MM.1S (cell line): ENCODE data around the gene IGF1R.
A peak's percentile ranks its signal among the peaks of the same experiment; 100 is the strongest.

ENCODE experiments used
- DNase-seq: peaks from one replicate; pipeline ENCODE4 v3.0.0-alpha.2; 2015
- H2AFZ ChIP-seq: fragments of 300-600 bp; sonication (generic); 2 replicates; pipeline ENCODE4 v1.6.0; 2016; ENCODE audit warnings: antibody characterized with exemption, low read length
- H3F3A ChIP-seq: fragments of 300-600 bp; sonication (generic); 2 replicates; pipeline ENCODE4 v1.6.1; 2016; ENCODE audit warnings: mild to moderate bottlenecking, antibody characterized with exemption, low read length, moderate library complexity, mixed read lengths; ENCODE audit not compliant: insufficient read depth
- H3K27ac ChIP-seq: fragments of 300-600 bp; sonication (generic); 2 replicates; pipeline ENCODE4 v1.5.1; 2016; ENCODE audit warnings: mild to moderate bottlenecking, low read length
- H3K27me3 ChIP-seq: fragments of 300-600 bp; sonication (generic); replicated peaks from 2 replicates; pipeline ENCODE4 v1.6.0; 2016; ENCODE audit warnings: low read length; ENCODE audit not compliant: insufficient read depth
- H3K36me3 ChIP-seq: fragments of 300-600 bp; sonication (generic); replicated peaks from 2 replicates; pipeline ENCODE4 v1.6.1; 2016; ENCODE audit warnings: mild to moderate bottlenecking, low read length, mixed read lengths; ENCODE audit not compliant: insufficient read depth
- H3K4me1 ChIP-seq: fragments of 300-600 bp; sonication (generic); 2 replicates; pipeline ENCODE4 v1.6.1; 2016; ENCODE audit warnings: low read length, mixed read lengths
- H3K4me2 ChIP-seq: fragments of 300-600 bp; sonication (generic); 2 replicates; pipeline ENCODE4 v1.6.0; 2016; ENCODE audit warnings: low read depth, low read length
- H3K4me3 ChIP-seq: fragments of 300-600 bp; sonication (generic); 2 replicates; pipeline ENCODE4 v1.5.1; 2016; ENCODE audit warnings: low read length, mixed read lengths
- H3K79me2 ChIP-seq: fragments of 300-600 bp; sonication (generic); 2 replicates; pipeline ENCODE4 v1.6.1; 2016; ENCODE audit warnings: mixed run types, low read length, mixed read lengths
- H3K9ac ChIP-seq: fragments of 300-600 bp; sonication (generic); 2 replicates; pipeline ENCODE4 v1.6.1; 2016; ENCODE audit warnings: low read length, mixed read lengths
- H3K9me2 ChIP-seq: fragments of 300-600 bp; sonication (generic); replicated peaks from 2 replicates; pipeline ENCODE4 v1.6.1; 2016; ENCODE audit warnings: mild to moderate bottlenecking, low read length, mixed read lengths; ENCODE audit not compliant: insufficient read depth
- H3K9me3 ChIP-seq: fragments of 300-600 bp; sonication (generic); replicated peaks from 2 replicates; pipeline ENCODE4 v1.6.1; 2016; ENCODE audit warnings: mild to moderate bottlenecking, low read length, mixed read lengths; ENCODE audit not compliant: insufficient read depth
- H4K20me1 ChIP-seq: fragments of 300-600 bp; sonication (generic); 2 replicates; pipeline ENCODE4 v1.6.1; 2016; ENCODE audit warnings: mild to moderate bottlenecking, low read length, moderate library complexity, mixed read lengths; ENCODE audit not compliant: insufficient read depth
- CTCF ChIP-seq: fragments of 300-600 bp; sonication (generic); IDR thresholded peaks from 2 replicates; pipeline ENCODE4 v1.5.1; 2016; ENCODE audit warnings: antibody characterized with exemption, low read length, mixed read lengths
- EZH2 ChIP-seq: fragments of 300-600 bp; sonication (generic); optimal IDR thresholded peaks from 2 replicates; pipeline ENCODE3; 2017; ENCODE audit warnings: low read depth, mild to moderate bottlenecking, antibody characterized with exemption, low read length, mixed read lengths
- EZH2phosphoT487 ChIP-seq: fragments of 300-600 bp; sonication (generic); IDR thresholded peaks from 2 replicates; pipeline ENCODE4 v1.6.1; 2018; ENCODE audit warnings: antibody characterized with exemption, low read length

The IGF1R gene

GRCh38 chr15:98951493-98952320 is 303.4 kb downstream of the IGF1R start:
- Histone ChIP-seq H3K4me1 (peaks cover 18% of the 10 kb centered on the region), H3K79me2 (no peaks in the 10 kb centered on the region), H3K27ac (peak overlapping the region; percentile 65; the same call in 1 of the 2 replicates), H3F3A (peaks cover 20% of the 10 kb centered on the region), H3K9me3 (no peaks in the 10 kb centered on the region), H3K4me2 (peak overlapping the region; percentile 65), H3K27me3 (no peaks in the 10 kb centered on the region), H4K20me1 (no peaks in the 10 kb centered on the region), H3K9me2 (no peaks in the 10 kb centered on the region), H3K4me3 (peak overlapping the region; percentile 23; the same call in 1 of the 2 replicates), H3K9ac (peak overlapping the region; percentile 2; the same call in 1 of the 2 replicates), H2AFZ (peak overlapping the region; percentile 2; the same call in 1 of the 2 replicates), H3K36me3 (no peaks in the 10 kb centered on the region)
- DNase-seq, result peak; percentile 48
- TF ChIP-seq EZH2, result no peak
- TF ChIP-seq CTCF, result no peak
- no peak for TF ChIP-seq EZH2phosphoT487

- Histone ChIP-seq H3K9me2 (no peaks in the 10 kb centered on the region), H4K20me1 (no peaks in the 10 kb centered on the region), H3K4me2 (peak overlapping the region; percentile 65), H3K36me3 (no peaks in the 10 kb centered on the region), H2AFZ (peak overlapping the region; percentile 21), H3K4me1 (peaks cover 18% of the 10 kb centered on the region), H3K79me2 (no peaks in the 10 kb centered on the region), H3K27ac (peak overlapping the region; percentile 65; the same call in 1 of the 2 replicates), H3K4me3 (peak overlapping the region; percentile 23; the same call in 1 of the 2 replicates), H3F3A (peaks cover 20% of the 10 kb centered on the region), H3K9me3 (no peaks in the 10 kb centered on the region), H3K9ac (peak overlapping the region; percentile 15; the same call in 1 of the 2 replicates), H3K27me3 (no peaks in the 10 kb centered on the region)
- TF ChIP-seq EZH2phosphoT487 (no peak), CTCF (no peak), EZH2 (no peak)
- peak; percentile 88 for DNase-seq
Measured at GRCh38 chr15:98952381-98952803, 304.1 kb downstream of the IGF1R start.

GRCh38 chr15:98953000-98953787 is 304.9 kb downstream of the IGF1R start:
- peak overlapping the region; percentile 23; the same call in 1 of the 2 replicates for H3K4me3 ChIP-seq
- peak overlapping the region; percentile 15; the same call in 1 of the 2 replicates for H3K9ac ChIP-seq
- no peaks in the 10 kb centered on the region for H3K36me3 ChIP-seq
- H3F3A ChIP-seq, result peaks cover 20% of the 10 kb centered on the region
- DNase-seq, result peak; percentile 50
- H3K9me3 ChIP-seq, result no peaks in the 10 kb centered on the region
- peak overlapping the region; percentile 21 for H2AFZ ChIP-seq
- H3K4me2 ChIP-seq, result peak overlapping the region; percentile 65
- H3K4me1 ChIP-seq, result peaks cover 18% of the 10 kb centered on the region
- peak overlapping the region; percentile 65; the same call in 1 of the 2 replicates for H3K27ac ChIP-seq
- H3K27me3 ChIP-seq, result no peaks in the 10 kb centered on the region
- TF ChIP-seq EZH2phosphoT487 (no peak), CTCF (0 out of 2 replicates have a peak, but pooled peaks have one; percentile 4), EZH2 (no peak)
- no peaks in the 10 kb centered on the region for H4K20me1 ChIP-seq
- H3K9me2 ChIP-seq, result no peaks in the 10 kb centered on the region
- H3K79me2 ChIP-seq, result no peaks in the 10 kb centered on the region
